NCI-H526 treated with DMSO at 0.1 percent for 48 hours (cell line): Measurements from ENCODE around the gene RYR2.
A peak's percentile ranks its signal among the peaks of the same experiment; 100 is the strongest.

Experiments
- DNase-seq: peaks from one replicate; lab custom pipeline; 2025; lab: John Stamatoyannopoulos, UW

The RYR2 gene

GRCh38 chr1:237448042-237448441 lies 406.1 kb downstream of the RYR2 start:
- DNase-seq, result no peak

- DNase-seq, result no peak
These were observed 415.6 kb downstream of the RYR2 start for GRCh38 chr1:237457573-237457972.

- no peak for DNase-seq
These were observed 425.3 kb downstream of the RYR2 start for GRCh38 chr1:237467320-237467719.

DNA sequence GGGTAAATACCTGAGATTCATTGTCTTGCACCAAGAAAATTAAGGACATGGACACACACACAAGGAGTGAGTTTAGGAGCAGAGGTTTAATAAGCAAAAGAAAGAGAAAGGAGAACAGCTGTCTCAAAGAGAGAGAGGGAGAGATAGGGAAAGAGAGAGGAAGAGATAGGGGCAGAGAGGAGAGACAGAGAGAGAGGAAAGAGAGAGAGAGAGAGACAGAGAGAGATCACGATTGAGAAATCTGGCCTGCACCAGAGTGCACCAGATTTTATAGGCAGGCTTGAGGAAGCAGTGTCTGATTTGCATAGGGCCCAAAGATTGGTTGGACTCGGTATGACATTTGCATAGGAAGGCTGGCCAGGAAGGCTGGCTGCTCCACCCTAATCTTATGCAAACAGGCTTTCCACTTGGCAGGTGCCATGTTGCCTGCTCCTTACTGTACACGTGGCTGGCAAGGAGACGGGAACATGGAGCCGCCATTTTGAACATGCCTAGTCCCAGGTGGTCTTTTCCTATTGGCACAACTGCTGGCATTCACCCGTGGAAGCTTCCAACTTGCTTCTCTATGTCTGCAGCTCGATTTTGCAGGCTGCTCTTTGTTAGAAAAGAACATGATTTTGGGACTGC lies 428.8 kb downstream of the RYR2 start:
- DNase-seq, result peak; percentile 13

GRCh38 chr1:237471377-237471776 lies 429.4 kb downstream of the RYR2 start:
- no peak for DNase-seq

DNA sequence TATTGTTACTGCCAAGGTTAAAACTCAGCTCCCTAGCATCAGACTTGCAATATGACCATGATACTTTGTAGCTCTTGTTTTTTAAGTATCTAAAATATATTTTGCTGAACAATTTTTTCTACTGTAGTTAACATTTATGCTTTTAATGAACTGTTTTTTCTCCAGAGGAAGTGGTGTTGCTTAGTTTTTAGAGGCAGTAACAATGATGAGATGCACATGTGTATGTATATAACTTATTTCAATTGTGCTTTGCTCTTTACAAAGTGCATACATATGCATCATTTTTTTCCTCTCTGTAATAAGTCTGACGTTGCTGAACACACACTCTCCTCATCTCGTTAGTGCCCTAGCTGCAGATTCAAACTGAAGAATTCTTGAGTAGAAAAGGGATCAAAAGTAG lies 430.0 kb downstream of the RYR2 start:
- DNase-seq, result no peak

DNA sequence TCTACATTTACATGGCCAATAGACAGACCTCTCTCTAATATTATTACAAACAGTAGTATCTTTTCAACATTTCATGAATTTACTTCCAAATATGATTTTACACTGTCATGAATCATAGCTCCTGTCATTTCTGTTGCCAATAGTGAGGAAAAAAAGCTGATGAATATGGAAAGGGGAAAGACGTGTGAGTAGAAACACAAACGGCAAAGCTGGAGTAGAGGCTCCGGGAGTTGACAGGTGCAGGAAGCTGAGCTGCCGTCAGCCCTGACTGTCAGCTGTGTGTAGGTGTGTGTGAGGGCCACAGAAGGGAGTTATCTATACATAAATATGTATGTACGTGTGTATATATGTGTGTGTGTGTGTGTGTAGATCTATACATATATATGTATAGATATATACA lies 431.9 kb downstream of the RYR2 start:
- no peak for DNase-seq

- no peak for DNase-seq
These were observed 436.1 kb downstream of the RYR2 start for GRCh38 chr1:237478082-237478481.

GRCh38 chr1:237478842-237479241 lies 436.9 kb downstream of the RYR2 start:
- no peak for DNase-seq

- no peak for DNase-seq
These were observed 440.8 kb downstream of the RYR2 start for GRCh38 chr1:237482777-237483176.

DNA sequence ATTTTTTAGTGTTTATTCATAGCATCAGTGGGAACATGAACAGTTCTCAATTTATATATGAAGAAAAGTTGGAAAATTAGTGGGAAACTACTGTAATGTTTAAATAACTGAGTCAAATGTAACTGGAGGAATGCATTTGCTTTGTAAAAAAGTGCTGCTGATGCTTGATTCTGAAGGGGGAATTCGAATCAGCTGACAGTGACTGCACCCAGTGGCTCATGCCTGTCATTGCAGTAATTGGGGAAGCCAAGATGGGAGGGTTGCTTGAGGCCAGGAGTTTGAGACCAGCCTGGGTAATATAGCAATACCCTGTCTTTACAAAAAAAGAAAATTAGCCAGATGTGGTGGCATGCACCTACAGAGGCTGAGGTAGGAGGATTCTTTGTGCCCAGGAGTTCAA lies 450.4 kb downstream of the RYR2 start:
- DNase-seq, result no peak

- DNase-seq, result no peak
These were observed 458.6 kb downstream of the RYR2 start for GRCh38 chr1:237500566-237500965.

DNA sequence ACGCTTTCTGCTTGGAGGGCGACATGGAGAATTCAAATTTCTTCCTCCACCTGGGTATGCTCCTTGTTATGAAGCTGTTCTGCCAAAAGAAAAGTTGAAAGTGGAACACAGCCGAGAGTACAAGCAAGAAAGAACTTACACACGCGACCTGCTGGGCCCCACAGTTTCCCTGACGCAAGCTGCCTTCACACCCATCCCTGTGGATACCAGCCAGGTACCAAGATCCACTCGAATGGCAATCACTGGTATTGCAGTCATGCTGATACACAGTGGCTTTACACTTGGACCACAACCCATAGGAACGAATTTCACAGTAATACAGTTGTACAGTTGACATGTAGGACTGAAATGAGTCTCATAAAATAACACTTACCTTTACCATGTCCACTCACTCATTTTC lies 461.3 kb downstream of the RYR2 start:
- no peak for DNase-seq

DNA sequence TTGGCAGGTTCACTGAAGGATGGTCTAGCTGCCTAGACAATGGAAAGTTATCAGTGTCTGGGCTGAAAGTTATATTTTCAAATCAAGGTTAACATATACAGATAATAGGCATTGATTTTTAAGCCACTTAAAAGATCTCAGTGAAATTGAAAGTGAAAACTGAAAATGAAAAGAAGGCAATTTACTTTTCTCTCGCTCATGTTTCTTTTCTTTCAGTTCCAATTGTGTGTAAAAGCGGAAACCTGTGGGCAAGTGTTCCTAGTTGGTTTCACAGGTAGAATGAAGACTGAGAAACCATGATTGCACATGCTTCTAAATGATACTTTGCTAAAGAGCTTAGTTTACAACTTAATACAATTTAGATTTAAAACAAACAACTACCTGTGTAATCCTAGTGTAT lies 465.0 kb downstream of the RYR2 start:
- no peak for DNase-seq

DNA sequence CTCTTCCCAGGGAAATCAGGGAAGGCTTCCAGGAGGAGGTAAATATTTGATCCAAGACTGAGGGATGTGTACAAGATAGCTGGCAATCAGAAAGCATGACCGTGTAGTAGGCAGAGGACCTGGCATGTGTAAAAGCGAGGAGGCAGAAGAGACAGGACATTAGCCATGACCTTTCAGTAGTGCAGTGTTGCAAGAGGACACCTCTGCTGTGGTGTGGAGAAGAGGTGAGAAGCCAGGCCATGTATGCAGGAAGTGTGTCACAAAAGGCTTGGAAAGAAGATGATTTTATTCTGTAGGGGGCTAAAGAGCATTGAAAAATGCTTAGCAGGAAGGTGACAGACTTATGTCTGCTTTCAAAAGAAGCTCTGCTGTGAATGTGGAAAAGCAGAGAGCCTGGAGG lies 467.8 kb downstream of the RYR2 start:
- no peak for DNase-seq

GRCh38 chr1:237525102-237525501 lies 483.1 kb downstream of the RYR2 start:
- no peak for DNase-seq

DNA sequence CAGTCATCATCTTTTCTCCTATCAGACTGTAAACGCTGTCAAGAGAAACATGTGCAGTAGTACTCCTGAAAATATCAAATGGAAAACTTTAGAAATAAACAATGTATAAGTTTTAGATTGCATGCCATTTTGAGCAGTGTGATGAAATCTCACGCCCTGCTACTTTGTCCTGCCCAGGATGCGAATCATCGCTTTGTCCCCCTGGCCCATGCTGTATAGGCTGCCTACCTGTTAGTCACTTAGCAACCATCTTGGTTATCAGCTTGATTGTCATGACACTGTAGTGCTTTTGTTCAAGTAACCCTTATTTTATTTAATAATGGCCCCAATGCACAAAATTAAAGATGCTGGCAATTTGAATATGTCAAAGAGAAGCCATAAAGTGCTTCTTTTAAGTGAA lies 485.8 kb downstream of the RYR2 start:
- no peak for DNase-seq

GRCh38 chr1:237528545-237528944 lies 486.6 kb downstream of the RYR2 start:
- no peak for DNase-seq

- DNase-seq, result no peak
These were observed 497.1 kb downstream of the RYR2 start for GRCh38 chr1:237539055-237539454.

- no peak for DNase-seq
These were observed 500.8 kb downstream of the RYR2 start for GRCh38 chr1:237542525-237543418.

GRCh38 chr1:237553078-237553477 lies 511.1 kb downstream of the RYR2 start:
- DNase-seq, result no peak

GRCh38 chr1:237556911-237557310 lies 514.9 kb downstream of the RYR2 start:
- DNase-seq, result no peak

- DNase-seq, result peak; percentile 37
These were observed 520.3 kb downstream of the RYR2 start for GRCh38 chr1:237562242-237562823.
